MG63 (cell line): ENCODE measurements around the gene CACNA2D1. TPM values are rescaled to one million over a fixed set of nuclear protein-coding genes. Genes with fewer than 3 reads are reported as not detected.
A peak's percentile ranks its signal among the peaks of the same experiment; 100 is the strongest.

Source experiments
- DNase-seq: peaks from one replicate; pipeline ENCODE4 v3.0.0-alpha.2; 2020
- H3K27me3 ChIP-seq: fragments of 250-450 bp; sonication (Bioruptor Pico); 2 replicates; pipeline ENCODE4 v1.5.1; 2020; ENCODE audit warnings: mild to moderate bottlenecking, moderate library complexity
- H3K36me3 ChIP-seq: fragments of 250-450 bp; sonication (Bioruptor Pico); 2 replicates; pipeline ENCODE4 v1.5.1; 2020; ENCODE audit warnings: mild to moderate bottlenecking, moderate library complexity
- H3K4me3 ChIP-seq: fragments of 250-450 bp; sonication (Bioruptor Pico); 2 replicates; pipeline ENCODE4 v1.5.1; 2020; ENCODE audit warnings: mild to moderate bottlenecking, moderate library complexity
- H3K9me3 ChIP-seq: fragments of 250-450 bp; sonication (Bioruptor Pico); 2 replicates; pipeline ENCODE4 v1.5.1; 2020; ENCODE audit warnings: mild to moderate bottlenecking, moderate library complexity
- total RNA-seq: library from RNA; depleted of rRNA; stranded (reverse); fragments of >200 nt; shearing (Covaris generic); gene quantifications from 2 replicates; pipeline ENCODE4 v1.2.3, GENCODE V29; 2014; ENCODE audit warnings: low replicate concordance

The CACNA2D1 gene
- total RNA-seq, 1 experiment from 2014 or later = 9.7 TPM

DNA sequence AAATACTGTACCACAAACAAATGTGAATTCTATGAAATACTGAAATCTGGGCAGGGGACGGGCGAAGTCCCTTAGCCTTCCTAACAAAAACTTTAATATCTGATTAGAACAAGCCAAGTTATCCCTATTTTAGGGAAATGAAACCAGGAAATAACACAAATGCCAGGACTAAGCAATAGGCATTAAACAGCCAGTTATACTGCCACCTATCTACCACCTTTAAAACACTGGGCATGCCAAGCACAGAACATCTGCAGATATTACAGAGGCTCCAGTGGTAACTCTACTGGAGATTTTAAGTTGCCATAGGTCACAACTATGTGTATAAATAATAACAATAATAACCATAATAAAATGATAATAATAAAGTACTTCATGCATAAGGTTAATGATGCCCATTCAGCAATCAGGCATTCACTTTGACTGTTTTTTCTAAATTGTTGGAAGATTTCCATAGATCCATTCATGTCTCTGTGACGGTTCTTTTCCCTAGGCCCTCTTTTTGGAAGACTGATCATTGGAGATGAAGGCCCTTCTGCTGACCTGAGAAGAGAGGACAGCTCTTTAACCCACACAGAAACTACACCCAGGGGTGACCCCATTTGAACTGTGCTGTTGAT is 195.7 kb downstream of the CACNA2D1 start:
- Histone ChIP-seq H3K27me3 (no peaks in the 10 kb centered on the region), H3K9me3 (no peaks in the 10 kb centered on the region), H3K4me3 (no peak overlapping the region), H3K36me3 (no peaks in the 10 kb centered on the region)
- DNase-seq = peak; percentile 1

DNA sequence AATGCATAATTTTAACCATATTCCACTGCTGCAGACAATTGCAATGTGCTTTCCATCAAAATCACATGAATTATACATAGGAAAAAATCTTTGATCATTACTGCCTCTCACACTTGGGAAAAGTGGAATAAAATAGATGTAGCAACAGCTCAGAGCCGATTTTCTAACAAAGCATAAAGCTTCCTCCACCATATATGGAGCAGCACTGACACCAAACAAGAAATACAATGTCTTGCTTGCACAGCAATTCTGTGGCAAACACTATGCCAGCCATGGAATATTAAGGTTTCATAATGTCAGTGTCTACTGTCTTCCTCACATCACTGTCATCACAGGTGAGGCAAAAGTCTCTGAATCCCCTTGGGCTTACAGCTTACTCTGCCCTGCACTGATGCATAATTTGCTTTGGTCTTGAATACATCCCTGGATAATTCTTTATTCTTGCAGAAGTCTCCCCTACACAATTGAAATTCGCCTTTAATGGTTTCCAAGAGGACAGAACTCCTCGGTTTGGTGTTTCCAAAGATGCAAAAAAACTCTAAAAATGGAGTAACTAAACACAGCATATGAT is 198.5 kb downstream of the CACNA2D1 start:
- no peaks in the 10 kb centered on the region for H3K9me3 ChIP-seq
- DNase-seq = no peak
- no peaks in the 10 kb centered on the region for H3K27me3 ChIP-seq
- H3K4me3 ChIP-seq = no peak overlapping the region
- no peaks in the 10 kb centered on the region for H3K36me3 ChIP-seq

DNA sequence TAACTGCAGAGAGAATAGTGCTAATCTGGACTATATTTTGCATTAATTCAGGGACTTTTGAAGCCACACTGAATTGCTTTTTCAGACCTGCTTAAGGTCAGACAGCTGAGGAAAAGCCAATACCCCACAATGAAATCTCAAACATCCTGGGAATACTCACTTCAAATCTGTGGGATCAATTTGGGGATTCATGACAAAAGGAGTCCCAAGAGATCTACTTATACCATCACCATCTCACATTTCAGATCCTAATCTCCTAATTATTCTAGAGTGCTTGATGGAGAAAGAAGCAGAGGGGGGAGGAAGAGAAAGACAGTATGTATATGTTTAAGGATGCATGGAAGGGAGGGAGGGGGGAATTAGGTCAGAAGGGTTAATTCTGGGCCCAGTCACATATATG is 202.2 kb downstream of the CACNA2D1 start:
- H3K4me3 ChIP-seq = no peak overlapping the region
- no peaks in the 10 kb centered on the region for H3K36me3 ChIP-seq
- H3K27me3 ChIP-seq = no peaks in the 10 kb centered on the region
- no peaks in the 10 kb centered on the region for H3K9me3 ChIP-seq
- DNase-seq = no peak

DNA sequence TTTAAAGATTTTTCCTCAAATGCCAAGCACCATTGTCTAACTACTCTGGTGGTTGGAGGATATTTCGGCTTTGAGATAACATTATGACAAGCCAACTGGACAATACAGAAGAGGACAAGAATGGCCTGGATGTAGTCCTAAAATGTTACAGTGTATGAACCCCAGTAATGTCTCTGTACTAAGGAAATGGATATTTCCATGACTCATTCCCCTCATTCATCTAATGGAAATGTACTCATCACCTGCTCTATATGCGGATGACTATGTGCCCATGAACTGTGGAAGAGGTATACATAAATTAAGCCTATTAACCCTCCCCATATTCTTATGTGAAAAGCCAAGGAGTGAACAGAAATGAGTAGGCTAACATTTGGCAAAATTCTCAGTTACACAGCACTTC is 207.9 kb downstream of the CACNA2D1 start:
- Histone ChIP-seq H3K36me3 (no peaks in the 10 kb centered on the region), H3K9me3 (no peaks in the 10 kb centered on the region), H3K27me3 (no peaks in the 10 kb centered on the region), H3K4me3 (no peak overlapping the region)
- DNase-seq = no peak

DNA sequence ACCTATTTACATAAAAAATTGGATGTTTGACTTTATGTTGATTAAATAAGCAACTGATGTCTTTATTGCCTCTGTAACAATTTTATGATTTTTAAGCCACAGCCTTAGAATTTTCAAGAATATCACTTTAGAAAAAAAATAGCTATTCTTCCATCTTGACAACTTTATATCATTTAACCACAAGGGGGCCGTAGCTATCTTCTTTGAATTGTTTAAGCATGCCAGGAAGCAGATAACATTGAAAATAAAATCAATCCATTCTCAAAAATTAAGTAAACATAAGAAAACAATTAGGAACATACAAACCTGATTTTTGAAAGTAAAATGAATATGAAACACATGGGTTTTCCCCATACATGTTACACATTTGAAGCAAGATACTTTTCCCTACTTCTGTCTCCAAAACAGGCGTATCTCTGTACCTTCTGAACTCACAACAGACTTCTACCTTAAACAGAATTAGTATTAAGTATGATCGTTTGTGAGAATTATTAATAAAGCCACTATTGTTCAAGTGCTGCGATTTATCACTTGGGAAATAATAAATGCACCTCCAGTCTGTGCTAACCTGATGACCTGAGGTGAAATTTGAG is 209.0 kb downstream of the CACNA2D1 start:
- H3K9me3 ChIP-seq = no peaks in the 10 kb centered on the region
- H3K27me3 ChIP-seq = no peaks in the 10 kb centered on the region
- H3K4me3 ChIP-seq = no peak overlapping the region
- DNase-seq = no peak
- H3K36me3 ChIP-seq = no peaks in the 10 kb centered on the region

DNA sequence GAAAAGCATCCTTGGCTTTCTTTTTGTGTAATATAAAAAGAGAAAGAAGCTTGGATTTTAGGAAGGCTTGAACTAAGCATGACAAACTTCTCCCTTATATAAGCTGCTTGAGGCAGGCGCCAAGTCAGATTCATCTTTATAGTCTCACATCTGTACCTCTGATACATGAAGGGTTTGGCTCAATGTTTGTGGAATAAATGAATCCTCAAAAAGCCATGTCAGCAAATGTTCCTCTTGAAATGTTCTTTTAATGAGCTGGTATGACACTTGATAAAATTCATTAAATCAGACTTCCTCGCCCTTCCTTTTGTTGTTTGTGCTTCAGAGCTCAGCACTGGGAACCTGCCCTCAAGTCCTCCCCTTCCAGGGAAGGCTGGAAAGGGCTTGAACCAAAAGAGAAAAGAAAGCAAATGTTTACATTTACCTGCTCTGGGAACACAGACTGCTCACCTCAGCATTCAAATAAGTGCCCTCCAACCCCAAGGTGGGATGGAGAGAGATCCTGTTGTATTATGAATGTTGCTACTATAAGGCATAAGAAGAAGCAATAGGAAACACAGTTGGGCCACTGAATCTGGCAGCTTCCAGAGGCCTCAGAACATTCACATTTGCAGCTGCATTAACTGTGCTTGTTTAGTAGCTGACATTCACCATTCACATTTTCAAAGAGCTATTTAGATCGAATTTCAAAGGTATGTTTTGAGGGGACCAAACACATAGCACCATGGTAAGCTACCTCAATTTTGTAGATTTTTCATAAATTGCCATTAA is 212.6 kb downstream of the CACNA2D1 start:
- no peak for DNase-seq
- Histone ChIP-seq H3K36me3 (no peaks in the 10 kb centered on the region), H3K27me3 (no peaks in the 10 kb centered on the region), H3K9me3 (no peaks in the 10 kb centered on the region), H3K4me3 (no peak overlapping the region)

DNA sequence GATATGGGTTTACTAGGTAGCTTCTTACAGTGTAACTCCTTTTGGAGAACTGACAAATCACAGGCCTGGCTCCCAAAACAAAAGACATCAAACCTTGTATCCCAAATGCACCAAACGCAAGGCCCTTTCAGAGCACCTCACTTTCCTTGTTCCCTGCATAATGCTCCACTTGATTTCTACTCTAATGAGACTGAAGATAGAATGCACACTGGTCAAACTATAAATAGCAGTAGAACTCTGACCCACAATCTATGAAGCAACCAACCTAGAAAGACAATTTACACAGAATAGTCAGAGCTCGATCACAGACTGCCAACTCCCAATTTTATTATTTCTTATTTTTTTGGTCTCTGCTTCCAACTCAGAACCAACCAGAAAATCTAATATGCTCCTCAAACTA is 214.4 kb downstream of the CACNA2D1 start:
- H3K27me3 ChIP-seq = no peaks in the 10 kb centered on the region
- H3K9me3 ChIP-seq = no peaks in the 10 kb centered on the region
- no peak for DNase-seq
- no peak overlapping the region for H3K4me3 ChIP-seq
- no peaks in the 10 kb centered on the region for H3K36me3 ChIP-seq

DNA sequence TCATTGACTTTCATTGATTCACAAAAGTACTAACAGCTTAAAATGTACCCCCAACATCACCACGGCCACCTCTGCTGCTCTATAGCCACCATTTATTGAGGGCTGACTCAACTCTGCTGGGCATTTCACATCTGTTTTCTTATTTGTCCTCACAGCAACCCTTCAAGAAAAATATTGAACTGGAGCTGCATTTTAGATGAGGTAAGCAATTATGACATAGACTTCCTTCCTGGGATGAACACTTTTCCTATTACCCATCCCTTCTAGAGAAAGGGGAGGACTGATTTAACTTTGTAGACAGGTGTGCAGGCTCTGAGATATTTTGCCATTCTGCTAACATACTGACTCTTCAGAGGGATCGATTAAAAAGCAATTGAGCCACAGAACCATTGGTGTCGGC is 217.4 kb downstream of the CACNA2D1 start:
- DNase-seq = no peak
- Histone ChIP-seq H3K4me3 (no peak overlapping the region), H3K36me3 (no peaks in the 10 kb centered on the region), H3K27me3 (no peaks in the 10 kb centered on the region), H3K9me3 (no peaks in the 10 kb centered on the region)

DNA sequence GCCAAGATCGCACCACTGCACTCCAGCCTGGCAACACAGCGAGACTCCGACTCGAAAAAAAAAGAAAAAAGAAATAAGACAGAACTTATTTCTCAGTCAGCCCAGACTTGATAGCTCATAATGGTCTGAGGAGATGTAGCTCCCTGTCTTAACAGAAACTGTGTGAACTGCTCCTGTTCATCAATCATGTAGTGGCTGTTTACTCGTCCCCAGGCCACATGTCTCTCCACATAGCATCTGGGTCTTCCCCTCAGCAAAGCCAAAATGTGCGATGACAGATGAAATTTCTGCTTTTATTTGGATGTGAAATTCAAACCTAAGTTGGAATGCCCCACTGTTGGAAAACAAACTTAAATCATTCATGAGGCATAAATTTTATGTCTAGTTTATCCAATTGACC is 219.0 kb downstream of the CACNA2D1 start:
- H3K27me3 ChIP-seq = no peaks in the 10 kb centered on the region
- no peak overlapping the region for H3K4me3 ChIP-seq
- no peaks in the 10 kb centered on the region for H3K36me3 ChIP-seq
- no peaks in the 10 kb centered on the region for H3K9me3 ChIP-seq
- DNase-seq = no peak

DNA sequence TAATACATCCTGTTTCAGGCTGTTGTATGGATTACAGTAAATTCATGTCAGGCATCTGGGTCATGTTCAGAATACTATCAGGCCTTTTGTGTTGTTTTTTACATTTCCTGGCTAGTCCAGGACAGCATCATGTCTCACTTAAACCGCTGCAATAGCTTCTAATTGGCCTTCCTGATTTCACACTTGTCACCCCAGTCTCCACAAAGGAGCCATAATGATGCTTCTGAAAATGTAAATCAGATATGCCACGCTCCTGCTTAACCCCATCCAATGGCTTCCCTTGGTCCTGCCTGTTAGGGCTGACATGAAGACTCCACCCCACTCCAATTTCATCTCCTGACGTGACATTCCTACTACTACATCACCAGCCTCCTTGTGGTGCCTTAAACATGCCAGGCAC is 220.0 kb downstream of the CACNA2D1 start:
- Histone ChIP-seq H3K27me3 (no peaks in the 10 kb centered on the region), H3K36me3 (no peaks in the 10 kb centered on the region), H3K9me3 (no peaks in the 10 kb centered on the region), H3K4me3 (no peak overlapping the region)
- no peak for DNase-seq

DNA sequence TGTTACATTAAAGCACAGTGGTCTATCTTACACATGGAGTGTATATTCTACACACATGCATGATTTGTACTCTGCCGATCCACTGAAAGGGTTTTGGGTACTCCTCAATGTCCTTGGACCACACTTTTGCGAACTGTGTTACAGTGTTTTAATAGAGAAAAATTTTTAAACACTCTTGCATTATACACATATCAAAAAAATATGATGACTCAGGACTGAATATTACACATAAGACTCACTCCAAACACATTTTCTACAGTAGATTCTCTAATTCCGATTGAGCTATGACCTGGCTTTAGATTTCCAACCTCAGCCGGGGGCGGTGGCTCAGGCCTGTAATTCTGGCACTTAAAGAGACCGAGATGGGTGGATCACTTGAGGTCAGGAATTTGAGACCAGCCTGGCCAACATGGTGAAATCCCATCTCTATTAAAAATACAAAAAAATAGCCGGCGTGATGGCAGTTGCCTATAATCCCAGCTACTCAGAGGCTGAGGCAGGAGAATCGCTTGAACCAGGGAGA is 222.4 kb downstream of the CACNA2D1 start:
- no peaks in the 10 kb centered on the region for H3K9me3 ChIP-seq
- no peaks in the 10 kb centered on the region for H3K36me3 ChIP-seq
- no peaks in the 10 kb centered on the region for H3K27me3 ChIP-seq
- peak; percentile 21 for DNase-seq
- no peak overlapping the region for H3K4me3 ChIP-seq

DNA sequence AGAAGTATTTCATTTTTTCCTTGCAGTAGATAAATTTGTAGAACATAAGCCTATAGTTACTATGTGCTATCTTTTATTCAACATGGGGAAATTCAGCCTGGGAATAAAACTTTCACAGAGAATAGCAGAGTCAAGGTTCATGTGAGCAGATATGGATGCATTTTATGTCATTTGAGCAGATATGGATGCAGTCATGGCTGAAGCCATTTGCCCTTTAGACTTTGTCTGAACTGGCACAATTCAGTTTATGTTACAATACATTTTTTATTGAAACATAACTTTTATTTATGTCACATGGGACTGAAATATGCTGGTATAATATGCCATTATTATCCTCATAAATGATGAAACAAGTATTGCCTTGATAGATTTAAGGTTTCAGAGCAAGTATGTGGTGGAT is 231.1 kb downstream of the CACNA2D1 start:
- H3K4me3 ChIP-seq = no peak overlapping the region
- no peaks in the 10 kb centered on the region for H3K9me3 ChIP-seq
- no peaks in the 10 kb centered on the region for H3K27me3 ChIP-seq
- H3K36me3 ChIP-seq = no peaks in the 10 kb centered on the region
- DNase-seq = no peak

DNA sequence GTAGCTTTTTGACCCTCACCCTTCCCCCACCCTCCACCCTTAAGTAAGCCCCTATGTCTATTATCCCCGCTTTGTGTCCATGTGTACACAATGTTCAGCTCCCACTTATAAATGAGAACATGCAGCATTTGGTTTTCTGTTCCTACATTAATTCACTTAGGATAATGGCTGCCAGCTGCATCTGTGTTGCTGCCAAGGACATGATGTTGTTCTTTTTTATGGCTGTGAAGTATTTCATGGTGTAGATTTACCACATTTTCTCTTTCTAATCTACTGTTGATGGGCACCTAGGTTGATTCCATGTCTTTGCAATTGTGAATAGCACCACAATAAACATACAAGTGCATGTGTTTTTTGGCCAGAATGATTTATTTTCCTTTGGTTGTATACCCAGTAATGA is 232.2 kb downstream of the CACNA2D1 start:
- Histone ChIP-seq H3K27me3 (no peaks in the 10 kb centered on the region), H3K36me3 (no peaks in the 10 kb centered on the region), H3K4me3 (no peak overlapping the region), H3K9me3 (no peaks in the 10 kb centered on the region)
- DNase-seq = no peak

DNA sequence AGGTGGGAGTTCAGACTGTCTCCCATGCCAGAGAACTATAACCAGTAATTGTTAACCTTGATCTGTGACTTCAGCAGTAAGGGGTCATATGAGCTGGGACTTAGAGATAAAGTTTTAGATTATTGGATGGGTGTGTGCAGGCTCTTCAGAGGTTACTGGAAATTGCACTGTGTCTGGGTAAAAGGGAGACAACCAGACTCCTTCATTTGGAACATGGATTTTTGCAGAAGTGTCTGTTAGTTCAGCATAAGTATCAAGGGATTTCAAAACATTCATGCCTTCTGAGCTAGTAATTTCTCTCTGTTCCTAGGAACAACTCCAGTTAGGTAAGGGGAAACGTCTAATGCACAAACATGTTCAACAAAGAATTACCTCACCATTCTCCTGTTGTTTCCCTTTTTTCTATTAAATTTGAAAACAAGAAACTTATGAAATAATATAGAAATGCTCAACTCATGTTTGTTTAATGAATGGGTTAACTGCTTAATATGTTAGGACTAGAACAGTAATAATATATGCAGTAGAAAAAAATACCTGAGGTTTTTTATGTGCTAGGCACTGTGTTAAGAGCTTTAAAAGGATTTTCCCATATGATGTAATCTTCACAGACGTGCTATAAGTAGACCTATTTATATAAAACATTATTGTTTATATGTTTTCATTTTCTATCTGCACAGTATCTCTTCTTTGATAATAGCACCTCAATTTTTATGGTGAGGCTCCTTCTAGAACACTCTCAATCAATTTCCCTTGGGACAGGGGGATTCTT is 233.0 kb downstream of the CACNA2D1 start:
- Histone ChIP-seq H3K27me3 (no peaks in the 10 kb centered on the region), H3K9me3 (no peaks in the 10 kb centered on the region), H3K4me3 (no peak overlapping the region), H3K36me3 (no peaks in the 10 kb centered on the region)
- no peak for DNase-seq

DNA sequence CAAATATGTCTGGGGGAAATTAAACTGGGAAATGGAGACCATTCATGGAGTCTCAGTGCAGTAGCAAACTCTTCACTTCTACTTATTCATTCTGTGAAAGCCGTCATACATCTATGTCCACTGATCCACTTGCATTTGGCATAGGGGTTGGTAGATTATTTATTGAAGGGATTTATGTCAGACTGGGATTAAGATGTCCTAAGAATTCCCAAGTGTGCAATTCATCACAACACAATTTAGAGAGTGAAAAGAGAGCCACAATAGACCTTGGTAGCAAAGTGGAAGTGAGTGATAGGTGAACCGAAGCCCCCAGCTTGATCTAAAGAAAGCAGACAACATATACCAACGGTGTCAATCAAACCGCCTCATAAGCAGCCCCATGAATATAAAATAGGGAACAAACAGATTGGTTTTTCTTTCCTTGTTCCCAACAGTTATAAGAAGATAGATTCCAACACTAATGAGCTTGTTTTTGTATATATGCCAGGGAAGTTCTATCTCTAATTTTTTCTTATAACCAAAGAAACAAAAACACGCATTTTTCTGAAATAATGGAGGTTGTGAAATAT is 234.3 kb downstream of the CACNA2D1 start:
- no peak overlapping the region for H3K4me3 ChIP-seq
- no peaks in the 10 kb centered on the region for H3K9me3 ChIP-seq
- no peaks in the 10 kb centered on the region for H3K36me3 ChIP-seq
- H3K27me3 ChIP-seq = no peaks in the 10 kb centered on the region
- no peak for DNase-seq

DNA sequence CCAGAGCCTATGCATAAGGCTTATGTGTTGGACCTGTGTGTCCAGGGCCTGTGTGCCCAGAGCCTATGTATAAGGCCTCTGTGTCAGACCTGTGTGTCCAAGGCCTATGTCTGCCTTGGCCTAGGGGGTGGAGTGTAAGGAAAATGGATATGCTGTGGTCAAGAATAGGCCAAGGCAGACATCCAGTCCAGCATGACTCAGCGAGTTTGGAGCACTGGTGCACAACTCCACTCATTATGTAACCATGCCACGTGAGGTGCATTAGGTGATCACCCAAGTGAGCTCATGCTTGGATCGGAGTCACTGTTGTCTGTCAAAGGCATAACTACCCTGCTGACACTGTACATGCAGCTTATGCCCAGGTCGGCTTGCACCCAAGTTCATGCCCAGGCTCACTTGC is 238.9 kb downstream of the CACNA2D1 start:
- DNase-seq = peak; percentile 91
- Histone ChIP-seq H3K4me3 (no peak overlapping the region), H3K27me3 (no peaks in the 10 kb centered on the region), H3K36me3 (no peaks in the 10 kb centered on the region), H3K9me3 (no peaks in the 10 kb centered on the region)
